Stimulated activated effector memory CD8-positive, alpha-beta T cell treated with anti-CD3 and anti-CD28 coated beads, Interleukin-12 subunit alpha, Interleukin-12 subunit beta, amount 100 ng/mL, for 72 hours (primary cell): ENCODE data around the gene FBXO4.

Experiments used
- ATAC-seq: fragments of 150-1000 bp; cut with Tn5 transposase; 2 replicates; pipeline ENCODE4 v1.10.0; 2021
- DNase-seq, 2 donors: peaks; one replicate each; pipeline ENCODE4 v3.0.0; 2021 to 2022; ENCODE audit warnings: low spot score in 2 of 2
- H3K27ac Mint-ChIP-seq: one replicate; pipeline ENCODE4 v1.8.0; 2022; ENCODE audit warnings: mild to moderate bottlenecking, mixed read lengths
- H3K36me3 Mint-ChIP-seq: one replicate; pipeline ENCODE4 v1.8.0; 2022; ENCODE audit warnings: mild to moderate bottlenecking, mixed read lengths
- H3K4me1 Mint-ChIP-seq: one replicate; pipeline ENCODE4 v1.8.0; 2022; ENCODE audit warnings: mixed read lengths
- H3K4me3 Mint-ChIP-seq: one replicate; pipeline ENCODE4 v1.8.0; 2022; ENCODE audit warnings: mild to moderate bottlenecking, mixed read lengths
- H3K9me3 Mint-ChIP-seq: one replicate; pipeline ENCODE4 v1.8.0; 2022; ENCODE audit warnings: mixed read lengths

FBXO4 gene

GRCh38 chr5:41985945-41986695 is 61.0 kb downstream of the FBXO4 start:
- H3K4me3 Mint-ChIP-seq, result no peak overlapping the region
- no peaks in the 10 kb centered on the region for H3K9me3 Mint-ChIP-seq
- no peaks in the 10 kb centered on the region for H3K4me1 Mint-ChIP-seq
- DNase-seq (no peak), ATAC-seq (no peak)
- no peaks in the 10 kb centered on the region for H3K36me3 Mint-ChIP-seq
- no peak overlapping the region for H3K27ac Mint-ChIP-seq
